ENCODE measurements around the gene PTGR3. TPM values are rescaled to one million over a fixed set of nuclear protein-coding genes. Genes with fewer than 3 reads are reported as not detected.
A peak's percentile ranks its signal among the peaks of the same experiment; 100 is the strongest.

PTGR3 gene
- total RNA-seq, 4 donors from 2014 or later: 24.9 to 46.8 (median 29.6) TPM

- TF ChIP-seq POLR2A (IDR thresholded peaks at IDR 0.05) (no peak), POLR2AphosphoS5 (IDR thresholded peaks at IDR 0.05) (no peak), EP300 (IDR thresholded peaks at IDR 0.05) (no peak)
- TF ChIP-seq, protein P1, sequence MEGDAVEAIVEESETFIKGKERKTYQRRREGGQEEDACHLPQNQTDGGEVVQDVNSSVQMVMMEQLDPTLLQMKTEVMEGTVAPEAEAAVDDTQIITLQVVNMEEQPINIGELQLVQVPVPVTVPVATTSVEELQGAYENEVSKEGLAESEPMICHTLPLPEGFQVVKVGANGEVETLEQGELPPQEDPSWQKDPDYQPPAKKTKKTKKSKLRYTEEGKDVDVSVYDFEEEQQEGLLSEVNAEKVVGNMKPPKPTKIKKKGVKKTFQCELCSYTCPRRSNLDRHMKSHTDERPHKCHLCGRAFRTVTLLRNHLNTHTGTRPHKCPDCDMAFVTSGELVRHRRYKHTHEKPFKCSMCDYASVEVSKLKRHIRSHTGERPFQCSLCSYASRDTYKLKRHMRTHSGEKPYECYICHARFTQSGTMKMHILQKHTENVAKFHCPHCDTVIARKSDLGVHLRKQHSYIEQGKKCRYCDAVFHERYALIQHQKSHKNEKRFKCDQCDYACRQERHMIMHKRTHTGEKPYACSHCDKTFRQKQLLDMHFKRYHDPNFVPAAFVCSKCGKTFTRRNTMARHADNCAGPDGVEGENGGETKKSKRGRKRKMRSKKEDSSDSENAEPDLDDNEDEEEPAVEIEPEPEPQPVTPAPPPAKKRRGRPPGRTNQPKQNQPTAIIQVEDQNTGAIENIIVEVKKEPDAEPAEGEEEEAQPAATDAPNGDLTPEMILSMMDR (IDR thresholded peaks at IDR 0.05): no peak
- Histone ChIP-seq H3K27ac (peak overlapping the region in 3 of 4 donors; percentile 63 to 71 (median 69)), H3K27me3 (no peaks in the 10 kb centered on the region), H3K9me3 (no peaks in the 10 kb centered on the region), H3K36me3 (no peaks in the 10 kb centered on the region), H3K4me3 (peak overlapping the region in 1 of 2 donors; percentile 32), H3K4me1 (peaks cover 9 to 97% (median 38%) of the 10 kb centered on the region in 3 donors)
- no peak for ATAC-seq
- WGBS, 2 donors (ENCODE audit: low coverage in 1 of 2): 27 to 32% methylated on average over 3 to 4 of the region's 11 CpGs
Measured at GRCh38 chr18:75226286-75226955, 17.5 kb upstream of the PTGR3 start.

DNA sequence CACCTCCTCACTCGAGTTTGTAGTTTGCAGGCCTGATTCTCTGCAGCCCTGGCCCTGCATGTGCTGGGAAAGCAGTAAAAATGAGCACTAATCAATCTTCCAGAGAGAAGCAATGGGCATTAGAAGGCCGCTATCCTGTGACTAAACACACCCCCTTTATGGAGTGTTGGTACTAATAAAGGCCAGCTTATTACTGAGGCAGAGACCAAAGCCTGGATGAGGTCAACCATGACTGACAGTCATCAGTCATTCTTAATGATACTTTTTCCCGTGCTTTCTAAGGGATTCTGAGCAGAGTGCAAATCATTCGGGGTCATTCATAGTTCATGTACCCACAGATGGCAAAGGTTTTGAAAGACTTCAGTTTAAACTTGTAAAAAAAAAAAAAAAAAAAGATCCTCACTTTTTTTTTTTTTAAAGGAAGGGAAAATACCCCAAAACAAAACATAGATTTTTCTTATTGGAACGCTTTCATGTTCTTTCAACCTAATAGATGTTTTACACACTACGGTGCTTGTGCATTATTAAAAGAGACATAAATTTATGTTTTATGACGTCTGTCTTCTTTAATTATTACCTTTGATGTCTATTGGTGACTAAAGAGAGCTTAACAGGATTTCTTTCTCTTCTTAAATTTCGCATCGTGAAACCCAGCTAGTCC, 14.9 kb upstream of the PTGR3 start:
- Histone ChIP-seq H3K4me1 (peaks cover 10 to 97% (median 35%) of the 10 kb centered on the region in 3 donors), H3K27me3 (no peaks in the 10 kb centered on the region), H3K36me3 (no peaks in the 10 kb centered on the region), H3K27ac (peak overlapping the region in 3 of 4 donors; percentile 62 to 66 (median 63)), H3K9me3 (no peaks in the 10 kb centered on the region), H3K4me3 (no peak overlapping the region)
- TF ChIP-seq POLR2AphosphoS5 (IDR thresholded peaks at IDR 0.05): no peak
- TF ChIP-seq, protein P1 (IDR thresholded peaks at IDR 0.05): no peak
- no peak for TF ChIP-seq EP300 (IDR thresholded peaks at IDR 0.05)
- no peak for TF ChIP-seq POLR2A (IDR thresholded peaks at IDR 0.05)
- no peak for ATAC-seq
- WGBS, 2 donors (ENCODE audit: low coverage in 1 of 2): 37 to 42% methylated on average over 8 to 9 of the region's 9 CpGs

DNA sequence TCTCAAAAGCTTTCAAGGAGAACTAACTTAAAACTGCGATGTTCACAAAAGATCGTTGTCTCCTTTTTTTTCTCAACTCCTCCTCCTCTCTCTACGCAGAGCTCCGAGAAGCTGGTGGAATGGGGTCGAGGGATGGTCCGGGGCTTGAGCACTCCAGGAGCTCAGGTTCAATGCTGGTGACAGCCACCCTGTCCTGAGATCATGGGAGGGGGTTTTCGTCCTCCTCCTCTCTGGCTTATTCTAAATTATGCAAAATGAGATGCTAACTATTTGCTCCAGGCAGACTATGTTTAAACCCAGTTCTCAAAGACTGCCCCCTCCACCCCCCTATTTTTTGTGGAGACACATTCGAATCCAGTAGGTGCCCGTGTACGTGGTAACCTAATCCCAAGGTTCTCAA, 13.5 kb upstream of the PTGR3 start:
- H3K4me1 ChIP-seq: peaks cover 10 to 97% (median 27%) of the 10 kb centered on the region in 3 donors
- TF ChIP-seq POLR2AphosphoS5 (IDR thresholded peaks at IDR 0.05): no peak
- no peak for TF ChIP-seq POLR2A (IDR thresholded peaks at IDR 0.05)
- no peak for TF ChIP-seq EP300 (IDR thresholded peaks at IDR 0.05)
- TF ChIP-seq, protein P1 (IDR thresholded peaks at IDR 0.05): no peak
- no peak for ATAC-seq
- 59 to 72% methylated on average over 5 to 9 of the region's 10 CpGs for WGBS, 2 donors (ENCODE audit: low coverage in 1 of 2)
- H3K9me3 ChIP-seq: no peaks in the 10 kb centered on the region
- no peak overlapping the region for H3K4me3 ChIP-seq
- H3K36me3 ChIP-seq: no peaks in the 10 kb centered on the region
- H3K27me3 ChIP-seq: no peaks in the 10 kb centered on the region
- H3K27ac ChIP-seq: peak overlapping the region in 3 of 4 donors; percentile 45 to 66 (median 63)

DNA sequence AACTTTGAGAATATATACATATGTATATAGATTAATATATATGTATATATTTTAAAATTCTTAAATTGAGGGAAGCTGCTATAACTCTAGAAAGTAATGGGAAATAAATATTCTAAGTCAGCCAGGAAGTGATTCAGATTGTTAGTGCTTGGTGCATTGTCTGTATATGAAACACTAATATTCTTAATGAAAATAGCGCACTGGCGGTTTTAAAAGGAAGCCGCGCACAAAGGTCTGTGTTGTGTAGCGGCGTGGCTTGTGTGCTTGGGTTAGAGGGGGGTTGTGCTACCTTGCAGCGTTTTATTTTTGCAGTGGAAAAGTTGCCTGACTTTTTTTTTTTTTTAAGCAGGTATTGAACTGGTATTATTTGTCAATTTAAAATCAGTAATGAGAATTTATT, 13.0 kb upstream of the PTGR3 start:
- 77 to 82% methylated on average over 7 of the region's 7 CpGs for WGBS, 2 donors (ENCODE audit: low coverage in 1 of 2)
- H3K27ac ChIP-seq: peak overlapping the region in 2 of 4 donors; percentile 63 to 66

GRCh38 chr18:75221397-75221796, 12.5 kb upstream of the PTGR3 start:
- 39 to 59% methylated on average over 1 of the region's 1 CpG for WGBS, 2 donors (ENCODE audit: low coverage in 1 of 2)
- Histone ChIP-seq H3K27me3 (no peaks in the 10 kb centered on the region), H3K4me3 (no peak overlapping the region), H3K36me3 (no peaks in the 10 kb centered on the region), H3K4me1 (peaks cover 10 to 97% (median 18%) of the 10 kb centered on the region in 3 donors), H3K27ac (peak overlapping the region in 3 of 4 donors; percentile 40 to 66 (median 63)), H3K9me3 (no peaks in the 10 kb centered on the region)
- ATAC-seq: no peak
- TF ChIP-seq POLR2A (IDR thresholded peaks at IDR 0.05): no peak
- TF ChIP-seq, protein P1 (IDR thresholded peaks at IDR 0.05): no peak
- TF ChIP-seq EP300 (IDR thresholded peaks at IDR 0.05): no peak
- no peak for TF ChIP-seq POLR2AphosphoS5 (IDR thresholded peaks at IDR 0.05)

More for the DNA sequence above, 13.0 kb upstream of the PTGR3 start:
- no peaks in the 10 kb centered on the region for H3K36me3 ChIP-seq
- H3K9me3 ChIP-seq: no peaks in the 10 kb centered on the region
- no peak overlapping the region for H3K4me3 ChIP-seq
- no peak for TF ChIP-seq POLR2AphosphoS5 (IDR thresholded peaks at IDR 0.05)
- TF ChIP-seq POLR2A (IDR thresholded peaks at IDR 0.05): no peak
- H3K4me1 ChIP-seq: peaks cover 10 to 97% (median 22%) of the 10 kb centered on the region in 3 donors
- ATAC-seq: no peak
- no peaks in the 10 kb centered on the region for H3K27me3 ChIP-seq

Measured in gastroesophageal sphincter (tissue), 4 donors.